Testis (tissue), 3 donors: ENCODE data around the gene NKX6-2. TPM values are rescaled to one million over a fixed set of nuclear protein-coding genes. Genes with fewer than 3 reads are reported as not detected.
"Not testable (repeated sequence)": the region's sequence is repeated elsewhere in the genome, so short reads cannot be mapped to it uniquely, and the experiment has no call there.

Experiments
- DNase-seq: peaks from one replicate; pipeline ENCODE4 v3.0.0-alpha.2; 2019
- H3K27ac ChIP-seq, 2 donors: fragments of 200-600 bp; sonication (generic); one replicate each; pipeline ENCODE4 v1.5.1; 2019
- H3K27me3 ChIP-seq: fragments of 200-600 bp; sonication (generic); one replicate; pipeline ENCODE4 v1.5.1; 2019
- H3K36me3 ChIP-seq: fragments of 200-600 bp; sonication (generic); one replicate; pipeline ENCODE4 v1.5.1; 2017; ENCODE audit warnings: low read depth; ENCODE audit errors: missing control alignments
- H3K4me1 ChIP-seq: fragments of 200-600 bp; sonication (generic); one replicate; pipeline ENCODE4 v1.5.1; 2019
- H3K4me3 ChIP-seq, 2 donors: fragments of 200-600 bp; sonication (generic); one replicate each; pipeline ENCODE4 v1.5.1; 2017 to 2019
- H3K9me3 ChIP-seq: fragments of 200-600 bp; sonication (generic); one replicate; pipeline ENCODE4 v1.5.1; 2017
- CTCF ChIP-seq, 3 experiments: fragments of 450-650 bp in 2 of 3; fragments of 200-600 bp in 1 of 3; sonication (generic) in 1 of 3; IDR thresholded peaks; one replicate each; pipeline ENCODE4 v1.5.1; 2016 to 2019; ENCODE audit warnings: antibody characterized with exemption in 3 of 3, mild to moderate bottlenecking in 2 of 3, moderate library complexity in 1 of 3
- POLR2A ChIP-seq: fragments of 450-650 bp; IDR thresholded peaks from one replicate; pipeline ENCODE4 v1.6.1; 2017; ENCODE audit warnings: antibody characterized with exemption, mild to moderate bottlenecking, moderate library complexity
- WGBS, 2 donors: methylation state at CpG; one replicate each; pipeline ENCODE4 v1.1.5; 2018; 5-methylcytosine and 5-hydroxymethylcytosine counted together
- intact Hi-C: fragments of 100-400 bp; cut with DNase I; formaldehyde crosslinking; loops from one replicate; pipeline ENCODE4 v1.15.1; 2023; ENCODE audit warnings: low total_unique reads
- polyA plus RNA-seq: library from polyadenylated mRNA; stranded (reverse); fragments of 350-450 nt; fragmentation: Illumina TruSeq; extraction: RNeasy Lipid Tissue Mini Kit (QIAGEN cat#74804); gene quantifications from one replicate; pipeline ENCODE4 v1.2.3, GENCODE V29; 2014; ENCODE audit warnings: low read depth, low replicate concordance; ENCODE audit not compliant: insufficient read depth
- total RNA-seq, 2 donors: library from RNA; depleted of rRNA; stranded (reverse); fragments of >200 nt; gene quantifications; one replicate each; pipeline ENCODE4 v1.2.3, GENCODE V29; 2016

The NKX6-2 gene
- total and polyA plus RNA-seq, 3 donors from 2014 or later: 2.0 to 20.1 (median 8.9) TPM

GRCh38 chr10:132793213-132793612 lies 7.3 kb upstream of the NKX6-2 start:
- peaks cover under 1% of the 10 kb centered on the region for H3K4me1 ChIP-seq
- no peaks in the 10 kb centered on the region for H3K27me3 ChIP-seq
- H3K4me3 ChIP-seq: no peak overlapping the region
- no peaks in the 10 kb centered on the region for H3K9me3 ChIP-seq
- intact Hi-C loops: no loop called here
- WGBS, 2 donors: 92% methylated on average over 6 of the region's 9 CpGs; no CpG with 5 or more reads in 1 of the 2 donors
- no peak for TF ChIP-seq POLR2A
- TF ChIP-seq CTCF (IDR thresholded peaks at IDR 0.05): no peak
- H3K27ac ChIP-seq: no peak overlapping the region
- DNase-seq: no peak
- no peaks in the 10 kb centered on the region for H3K36me3 ChIP-seq

- no peak overlapping the region for H3K27ac ChIP-seq
- no peaks in the 10 kb centered on the region for H3K36me3 ChIP-seq
- no peaks in the 10 kb centered on the region for H3K9me3 ChIP-seq
- H3K4me1 ChIP-seq: peaks cover 4% of the 10 kb centered on the region
- 91 to 93% methylated on average over 17 of the region's 17 CpGs for WGBS, 2 donors
- no peak for DNase-seq
- intact Hi-C loops: no loop called here
- H3K27me3 ChIP-seq: no peaks in the 10 kb centered on the region
- TF ChIP-seq CTCF (IDR thresholded peaks at IDR 0.05) (no peak), POLR2A (no peak)
- H3K4me3 ChIP-seq: no peak overlapping the region
Observed at GRCh38 chr10:132792796-132793195, 6.8 kb upstream of the NKX6-2 start.

- H3K9me3 ChIP-seq, H3K36me3 ChIP-seq, H3K4me3 ChIP-seq, intact Hi-C loops, DNase-seq, H3K4me1 ChIP-seq, H3K27ac ChIP-seq, H3K27me3 ChIP-seq: not testable (repeated sequence)
- 87 to 94% methylated on average over 13 to 33 of the region's 33 CpGs for WGBS, 2 donors
Observed at GRCh38 chr10:132792099-132792498, 6.2 kb upstream of the NKX6-2 start.

GRCh38 chr10:132790934-132791829 lies 5.2 kb upstream of the NKX6-2 start:
- peaks cover 13% of the 10 kb centered on the region for H3K4me1 ChIP-seq
- H3K27me3 ChIP-seq: no peaks in the 10 kb centered on the region
- H3K36me3 ChIP-seq: no peaks in the 10 kb centered on the region
- H3K27ac ChIP-seq: no peak overlapping the region
- 50 to 68% methylated on average over 15 to 31 of the region's 31 CpGs for WGBS, 2 donors
- no peak for DNase-seq
- TF ChIP-seq POLR2A: no peak
- TF ChIP-seq CTCF (IDR thresholded peaks at IDR 0.05): no peak
- no peak overlapping the region for H3K4me3 ChIP-seq
- intact Hi-C loops: no loop called here
- no peaks in the 10 kb centered on the region for H3K9me3 ChIP-seq

GRCh38 chr10:132790470-132790869 lies 4.5 kb upstream of the NKX6-2 start:
- intact Hi-C loops: no loop called here
- Histone ChIP-seq H3K4me3 (no peak overlapping the region), H3K27me3 (no peaks in the 10 kb centered on the region), H3K36me3 (no peaks in the 10 kb centered on the region), H3K9me3 (no peaks in the 10 kb centered on the region), H3K4me1 (peaks cover 13% of the 10 kb centered on the region), H3K27ac (no peak overlapping the region)
- WGBS, 2 donors: 36 to 68% methylated on average over 3 to 7 of the region's 7 CpGs
- no peak for TF ChIP-seq CTCF (IDR thresholded peaks at IDR 0.05)
- TF ChIP-seq POLR2A: no peak
- DNase-seq: no peak
